ENCODE data around the gene ZNFX1.

ZNFX1 gene

DNA sequence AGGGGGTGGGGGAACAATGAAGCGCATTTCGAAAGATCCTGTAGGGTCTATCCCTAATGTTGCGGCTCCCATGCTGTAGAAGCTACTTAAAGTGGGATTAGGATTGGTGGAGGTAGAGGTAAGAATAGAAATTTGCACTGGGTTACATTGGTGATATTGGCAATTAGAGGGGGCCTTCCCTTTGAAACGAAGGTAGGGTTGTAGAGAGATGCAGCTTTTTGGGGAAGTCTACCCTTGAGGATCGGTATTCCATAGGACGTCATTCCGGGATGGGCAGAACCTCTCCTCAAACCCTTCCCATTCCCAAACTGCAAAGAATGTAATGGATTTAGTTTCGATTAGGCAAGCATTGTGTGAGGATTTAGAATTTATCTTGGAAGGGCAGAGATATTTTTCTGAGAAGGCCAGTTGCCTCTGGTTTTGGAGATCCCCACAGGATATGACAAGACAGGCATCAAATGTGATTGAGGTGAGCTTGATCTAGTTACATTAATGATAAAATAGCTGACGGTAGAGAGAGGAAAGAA is 5.4 kb upstream of the ZNFX1 start:
- Histone ChIP-seq H3K4me1 (ENCODE audit: control insufficient read depth in 1 of 2, insufficient read depth in 2 of 2, low read length in 2 of 2) (peaks cover 15 to 28% of the 10 kb centered on the region in 2 donors), H3K27ac (ENCODE audit: low read length) (no peak overlapping the region), H3K4me3 (ENCODE audit: low read depth in 1 of 2, low read length in 2 of 2) (peak overlapping the region; percentile 24 to 97), H3K9me3 (ENCODE audit: control insufficient read depth in 1 of 2, low read length in 2 of 2) (peaks cover 27 to 44% of the 10 kb centered on the region in 2 donors), H3K27me3 (ENCODE audit: low read depth, low read length) (no peaks in the 10 kb centered on the region), H3K36me3 (ENCODE audit: control insufficient read depth in 1 of 2, insufficient read depth in 2 of 2, low read length in 2 of 2) (peaks cover 82 to 85% of the 10 kb centered on the region in 2 donors)

DNA sequence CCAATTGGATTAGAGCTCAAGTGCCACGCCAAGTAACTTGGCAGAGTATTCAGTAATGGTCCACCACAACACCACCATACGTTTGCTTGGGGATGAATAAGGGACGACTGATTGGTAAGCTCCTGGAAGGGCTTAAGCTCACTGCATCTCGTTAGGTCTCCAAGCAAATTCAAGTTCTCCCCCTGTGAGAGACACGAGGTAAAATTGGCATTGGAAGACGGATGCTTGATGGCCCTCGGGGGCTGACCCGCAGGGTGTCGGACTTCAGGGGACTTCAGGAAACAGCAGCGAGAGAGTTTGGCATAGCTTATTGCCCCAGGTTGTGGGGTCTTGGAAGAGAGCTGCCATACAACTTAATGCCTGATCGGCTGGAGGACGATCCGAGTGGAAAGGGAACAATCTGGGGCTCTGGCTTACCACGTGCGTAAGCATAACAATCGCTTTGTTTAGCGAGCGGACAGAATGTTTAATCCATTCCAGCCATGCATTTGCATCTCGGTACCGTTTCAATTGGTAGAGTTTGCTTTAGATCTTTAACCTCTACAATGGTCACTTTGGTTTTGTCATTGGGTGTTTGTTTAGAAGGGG is 4.8 kb upstream of the ZNFX1 start:
- peak overlapping the region; percentile 9 to 97 for H3K4me3 ChIP-seq (ENCODE audit: low read depth in 1 of 2, low read length in 2 of 2)
- H3K9me3 ChIP-seq (ENCODE audit: control insufficient read depth in 1 of 2, low read length in 2 of 2) = peaks cover 25 to 44% of the 10 kb centered on the region in 2 donors
- no peaks in the 10 kb centered on the region for H3K27me3 ChIP-seq (ENCODE audit: low read depth, low read length)
- H3K4me1 ChIP-seq (ENCODE audit: control insufficient read depth in 1 of 2, insufficient read depth in 2 of 2, low read length in 2 of 2) = peaks cover 15 to 28% of the 10 kb centered on the region in 2 donors
- H3K36me3 ChIP-seq (ENCODE audit: control insufficient read depth in 1 of 2, insufficient read depth in 2 of 2, low read length in 2 of 2) = peaks cover 76 to 79% of the 10 kb centered on the region in 2 donors
- H3K27ac ChIP-seq (ENCODE audit: low read length) = no peak overlapping the region

DNA sequence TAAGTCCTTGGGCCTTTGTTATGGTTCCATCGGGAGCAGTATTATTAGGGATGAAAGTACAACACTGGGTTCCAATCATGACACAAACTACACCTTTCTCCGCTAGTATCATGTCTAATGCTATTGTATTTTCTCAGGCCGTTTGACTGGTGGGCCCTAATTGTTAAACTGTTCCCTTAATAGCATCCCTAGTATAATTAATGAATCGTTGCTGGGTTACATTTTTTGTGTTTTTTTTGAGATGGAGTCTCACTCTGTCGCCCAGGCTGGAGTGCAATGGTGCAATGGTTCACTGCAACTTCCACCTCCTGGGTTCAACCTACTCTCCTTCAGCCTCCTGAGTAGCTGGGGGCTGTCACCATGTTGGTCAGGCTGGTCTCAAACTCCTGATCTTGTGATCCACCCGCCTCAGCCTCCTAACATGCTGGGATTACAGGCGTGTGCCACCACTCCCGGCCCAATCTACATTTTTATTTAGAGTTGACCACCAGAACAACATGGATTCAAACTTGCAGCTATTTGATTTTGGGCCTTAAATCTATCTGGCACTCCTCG is 4.1 kb upstream of the ZNFX1 start:
- Histone ChIP-seq H3K27me3 (ENCODE audit: low read depth, low read length) (no peaks in the 10 kb centered on the region), H3K4me1 (ENCODE audit: control insufficient read depth in 1 of 2, insufficient read depth in 2 of 2, low read length in 2 of 2) (peaks cover 15 to 28% of the 10 kb centered on the region in 2 donors), H3K36me3 (ENCODE audit: control insufficient read depth in 1 of 2, insufficient read depth in 2 of 2, low read length in 2 of 2) (peaks cover 69 to 72% of the 10 kb centered on the region in 2 donors), H3K9me3 (ENCODE audit: control insufficient read depth in 1 of 2, low read length in 2 of 2) (peaks cover 18 to 40% of the 10 kb centered on the region in 2 donors), H3K27ac (ENCODE audit: low read length) (no peak overlapping the region), H3K4me3 (ENCODE audit: low read depth in 1 of 2, low read length in 2 of 2) (peak overlapping the region; percentile 24 to 97)

DNA sequence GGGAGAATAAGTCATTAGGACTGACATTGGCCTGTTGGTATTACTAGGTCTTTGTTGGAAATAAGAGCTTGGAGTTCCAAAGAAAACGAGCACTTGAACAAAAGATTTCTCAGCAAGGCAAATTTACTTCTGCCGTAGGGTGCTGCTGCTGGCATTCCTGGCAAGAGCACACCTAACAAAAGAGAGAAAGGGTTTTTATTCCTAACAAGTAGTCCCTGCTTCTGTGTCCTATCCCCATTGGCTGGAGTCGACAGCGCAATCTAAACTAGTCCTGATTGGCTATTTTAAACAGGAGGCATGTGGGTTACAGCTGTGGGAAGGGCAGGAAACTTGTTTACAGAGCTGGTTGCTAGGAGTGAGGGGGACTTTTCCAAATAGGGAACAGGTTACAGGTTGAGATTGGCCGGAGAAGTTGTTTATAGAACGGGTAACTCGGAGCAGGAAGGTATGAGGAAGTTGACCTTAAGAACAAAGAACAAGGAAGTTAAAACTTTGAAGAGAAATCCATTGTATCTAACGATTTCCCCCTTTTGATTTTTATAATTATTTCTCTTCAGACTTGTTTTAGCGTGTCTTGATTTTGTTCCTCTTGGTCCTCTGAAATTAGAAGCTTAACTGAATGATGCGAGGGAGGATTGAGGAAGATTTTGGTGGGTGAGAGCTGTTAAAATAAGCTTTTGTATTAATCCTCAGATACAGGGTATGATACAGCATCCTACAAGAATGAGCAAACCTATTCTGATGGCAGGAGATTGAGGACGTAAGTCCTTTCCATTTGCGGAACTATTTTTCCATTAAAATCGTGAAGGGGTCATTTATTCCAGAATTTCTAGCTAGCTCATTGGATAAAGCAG is 3.4 kb upstream of the ZNFX1 start:
- peaks cover 62 to 65% of the 10 kb centered on the region in 2 donors for H3K36me3 ChIP-seq (ENCODE audit: control insufficient read depth in 1 of 2, insufficient read depth in 2 of 2, low read length in 2 of 2)

DNA sequence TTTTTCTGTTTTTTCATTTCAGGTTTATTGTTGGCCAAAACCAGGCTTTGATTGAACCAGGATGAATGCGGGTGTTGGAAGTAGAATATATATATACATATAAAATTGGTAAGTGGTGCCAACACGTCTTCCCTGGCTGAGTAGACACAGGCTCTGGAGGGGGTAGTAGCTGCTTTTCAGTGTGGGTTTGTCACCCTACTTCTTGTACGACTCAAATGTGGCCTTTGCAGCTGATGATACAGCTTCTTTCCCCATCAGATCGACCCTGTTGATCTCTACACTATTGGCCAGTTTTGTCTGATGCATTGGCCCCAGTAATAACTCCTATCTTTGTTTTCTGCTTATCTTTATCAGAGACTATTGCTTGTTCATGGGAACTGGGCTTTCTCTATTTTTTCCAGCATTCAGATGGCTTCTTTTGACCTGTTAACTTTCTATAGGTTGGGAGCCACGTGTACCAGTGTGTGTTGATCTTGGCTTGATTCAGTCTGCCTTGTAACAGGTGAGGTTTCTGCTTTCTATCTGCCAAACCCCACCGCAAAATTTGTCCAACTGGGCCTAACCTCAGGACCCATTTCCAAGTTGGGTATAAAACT is 2.7 kb upstream of the ZNFX1 start:
- Histone ChIP-seq H3K9me3 (ENCODE audit: control insufficient read depth in 1 of 2, low read length in 2 of 2) (peaks cover 4 to 28% of the 10 kb centered on the region in 2 donors), H3K27me3 (ENCODE audit: low read depth, low read length) (no peaks in the 10 kb centered on the region), H3K27ac (ENCODE audit: low read length) (no peak overlapping the region), H3K4me1 (ENCODE audit: control insufficient read depth in 1 of 2, insufficient read depth in 2 of 2, low read length in 2 of 2) (peaks cover 26 to 40% of the 10 kb centered on the region in 2 donors), H3K4me3 (ENCODE audit: low read depth in 1 of 2, low read length in 2 of 2) (peak overlapping the region; percentile 97 to 99), H3K36me3 (ENCODE audit: control insufficient read depth in 1 of 2, insufficient read depth in 2 of 2, low read length in 2 of 2) (peaks cover 55 to 58% of the 10 kb centered on the region in 2 donors)

More for the DNA sequence above, 3.4 kb upstream of the ZNFX1 start:
- Histone ChIP-seq H3K27ac (ENCODE audit: low read length) (no peak overlapping the region), H3K9me3 (ENCODE audit: control insufficient read depth in 1 of 2, low read length in 2 of 2) (peaks cover 11 to 33% of the 10 kb centered on the region in 2 donors), H3K4me1 (ENCODE audit: control insufficient read depth in 1 of 2, insufficient read depth in 2 of 2, low read length in 2 of 2) (peaks cover 18 to 34% of the 10 kb centered on the region in 2 donors), H3K27me3 (ENCODE audit: low read depth, low read length) (no peaks in the 10 kb centered on the region), H3K4me3 (ENCODE audit: low read depth in 1 of 2, low read length in 2 of 2) (peak overlapping the region; percentile 97 to 99)

DNA sequence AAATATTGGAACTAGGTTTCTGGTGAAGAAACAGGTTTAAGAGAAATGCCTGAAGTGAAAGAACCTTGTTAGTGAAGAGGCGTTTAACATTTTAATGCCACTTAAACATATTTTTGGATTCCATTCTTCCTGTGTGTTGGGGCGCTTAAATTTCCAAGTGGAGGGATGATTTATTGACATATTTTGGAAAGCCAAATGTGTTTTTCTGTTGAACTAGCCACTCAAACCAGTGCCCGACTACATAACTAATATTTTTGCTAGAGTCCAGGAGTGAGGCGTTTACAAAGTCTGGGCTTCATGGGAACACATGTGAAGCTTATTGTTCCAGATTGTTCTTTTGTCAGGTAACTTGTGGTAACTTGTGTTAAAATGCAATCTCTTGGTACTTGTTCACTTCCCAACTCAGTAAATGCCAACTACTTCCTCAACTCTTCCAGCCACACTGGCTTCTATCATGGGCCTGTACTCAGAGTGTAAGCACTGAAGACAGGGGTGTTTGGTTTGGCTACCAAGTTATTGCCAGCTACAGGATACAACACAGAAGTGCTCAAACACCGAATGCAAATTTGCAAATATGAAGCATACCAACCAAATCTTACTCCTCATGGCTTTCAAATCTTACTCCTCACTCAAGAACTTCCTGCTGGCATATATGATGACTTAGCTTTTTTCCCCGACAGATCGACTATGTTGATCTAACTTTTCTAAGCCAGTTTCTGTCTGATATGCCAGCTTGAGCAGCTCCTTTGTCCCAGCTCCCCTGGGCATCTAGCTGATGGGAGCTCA is 2.0 kb upstream of the ZNFX1 start:
- Histone ChIP-seq H3K36me3 (ENCODE audit: control insufficient read depth in 1 of 2, insufficient read depth in 2 of 2, low read length in 2 of 2) (peaks cover 48 to 51% of the 10 kb centered on the region in 2 donors), H3K4me3 (ENCODE audit: low read depth in 1 of 2, low read length in 2 of 2) (peak overlapping the region; percentile 97 to 99), H3K9me3 (ENCODE audit: control insufficient read depth in 1 of 2, low read length in 2 of 2) (peaks cover 0 to 21% of the 10 kb centered on the region in 2 donors), H3K27me3 (ENCODE audit: low read depth, low read length) (no peaks in the 10 kb centered on the region), H3K4me1 (ENCODE audit: control insufficient read depth in 1 of 2, insufficient read depth in 2 of 2, low read length in 2 of 2) (peaks cover 28 to 46% of the 10 kb centered on the region in 2 donors), H3K27ac (ENCODE audit: low read length) (peak overlapping the region; percentile 3)

DNA sequence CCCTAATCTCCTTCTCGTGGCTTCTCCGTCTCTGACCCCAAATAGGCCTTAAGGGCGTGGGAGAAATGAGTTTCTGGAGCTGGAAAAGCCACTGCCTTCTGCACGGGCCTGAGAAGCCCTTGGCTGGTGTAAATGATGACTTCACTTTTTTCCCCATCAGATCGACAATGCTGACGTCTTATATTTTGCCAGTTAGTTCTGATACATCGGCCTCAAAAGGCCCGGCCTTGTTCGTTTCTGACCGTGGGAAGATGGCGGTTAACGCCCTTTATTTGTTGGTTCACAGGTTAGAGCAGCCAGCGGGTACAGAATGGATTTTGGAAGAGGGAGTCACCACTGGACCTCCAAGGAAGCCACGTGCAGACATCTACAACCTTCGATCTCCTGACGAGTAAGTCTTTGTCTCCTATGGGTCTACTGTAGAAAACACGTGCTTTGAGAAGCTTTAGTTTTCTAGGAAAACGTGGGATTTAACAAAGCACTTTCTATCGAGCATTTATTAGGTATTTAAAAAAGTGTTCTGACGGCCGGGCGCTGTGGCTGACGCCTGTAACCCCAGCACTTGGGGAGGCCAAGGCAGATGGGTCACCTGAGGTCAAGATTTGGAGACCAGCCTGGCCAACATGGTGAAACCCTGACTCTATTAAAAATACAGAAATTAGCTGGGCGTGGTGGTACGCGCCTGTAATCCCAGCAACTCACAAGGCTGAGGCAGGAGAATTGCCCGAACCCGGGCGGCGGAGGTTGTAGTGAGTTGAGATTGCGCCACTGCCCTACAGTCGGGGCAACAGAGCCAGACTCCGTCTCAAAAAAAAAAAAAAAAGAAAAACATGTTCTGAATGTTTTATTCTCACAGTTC is 1.2 kb upstream of the ZNFX1 start:
- Histone ChIP-seq H3K4me1 (ENCODE audit: control insufficient read depth in 1 of 2, insufficient read depth in 2 of 2, low read length in 2 of 2) (peaks cover 28 to 46% of the 10 kb centered on the region in 2 donors), H3K36me3 (ENCODE audit: control insufficient read depth in 1 of 2, insufficient read depth in 2 of 2, low read length in 2 of 2) (peaks cover 43 to 45% of the 10 kb centered on the region in 2 donors), H3K27ac (ENCODE audit: low read length) (peak overlapping the region; percentile 98)

DNA sequence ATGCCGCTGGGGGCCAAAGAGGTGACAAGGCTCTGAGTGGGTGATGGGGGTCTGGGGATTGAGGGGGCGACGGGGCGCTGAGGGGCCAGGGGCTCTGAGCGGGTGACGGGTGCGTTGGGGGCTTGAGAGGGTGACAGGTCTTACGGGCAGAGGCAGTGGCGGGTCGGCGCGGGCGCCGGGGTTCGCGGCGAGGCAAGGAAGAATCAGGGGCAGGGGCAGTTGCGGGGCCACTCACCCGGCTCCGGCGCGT is 146 bp downstream of the ZNFX1 start:
- peaks cover 28 to 40% of the 10 kb centered on the region in 2 donors for H3K4me1 ChIP-seq (ENCODE audit: control insufficient read depth in 1 of 2, insufficient read depth in 2 of 2, low read length in 2 of 2)
- H3K36me3 ChIP-seq (ENCODE audit: control insufficient read depth in 1 of 2, insufficient read depth in 2 of 2, low read length in 2 of 2) = peaks cover 37 to 40% of the 10 kb centered on the region in 2 donors
- H3K27ac ChIP-seq (ENCODE audit: low read length) = peak overlapping the region; percentile 88
- H3K27me3 ChIP-seq (ENCODE audit: low read depth, low read length) = no peaks in the 10 kb centered on the region
- H3K4me3 ChIP-seq (ENCODE audit: low read depth in 1 of 2, low read length in 2 of 2) = peak overlapping the region; percentile 80 to 97
- H3K9me3 ChIP-seq (ENCODE audit: control insufficient read depth in 1 of 2, low read length in 2 of 2) = peaks cover 0 to 21% of the 10 kb centered on the region in 2 donors

More for the DNA sequence above, 1.2 kb upstream of the ZNFX1 start:
- peak overlapping the region; percentile 97 to 99 for H3K4me3 ChIP-seq (ENCODE audit: low read depth in 1 of 2, low read length in 2 of 2)
- H3K27me3 ChIP-seq (ENCODE audit: low read depth, low read length) = no peaks in the 10 kb centered on the region
- H3K9me3 ChIP-seq (ENCODE audit: control insufficient read depth in 1 of 2, low read length in 2 of 2) = peaks cover 0 to 21% of the 10 kb centered on the region in 2 donors

DNA sequence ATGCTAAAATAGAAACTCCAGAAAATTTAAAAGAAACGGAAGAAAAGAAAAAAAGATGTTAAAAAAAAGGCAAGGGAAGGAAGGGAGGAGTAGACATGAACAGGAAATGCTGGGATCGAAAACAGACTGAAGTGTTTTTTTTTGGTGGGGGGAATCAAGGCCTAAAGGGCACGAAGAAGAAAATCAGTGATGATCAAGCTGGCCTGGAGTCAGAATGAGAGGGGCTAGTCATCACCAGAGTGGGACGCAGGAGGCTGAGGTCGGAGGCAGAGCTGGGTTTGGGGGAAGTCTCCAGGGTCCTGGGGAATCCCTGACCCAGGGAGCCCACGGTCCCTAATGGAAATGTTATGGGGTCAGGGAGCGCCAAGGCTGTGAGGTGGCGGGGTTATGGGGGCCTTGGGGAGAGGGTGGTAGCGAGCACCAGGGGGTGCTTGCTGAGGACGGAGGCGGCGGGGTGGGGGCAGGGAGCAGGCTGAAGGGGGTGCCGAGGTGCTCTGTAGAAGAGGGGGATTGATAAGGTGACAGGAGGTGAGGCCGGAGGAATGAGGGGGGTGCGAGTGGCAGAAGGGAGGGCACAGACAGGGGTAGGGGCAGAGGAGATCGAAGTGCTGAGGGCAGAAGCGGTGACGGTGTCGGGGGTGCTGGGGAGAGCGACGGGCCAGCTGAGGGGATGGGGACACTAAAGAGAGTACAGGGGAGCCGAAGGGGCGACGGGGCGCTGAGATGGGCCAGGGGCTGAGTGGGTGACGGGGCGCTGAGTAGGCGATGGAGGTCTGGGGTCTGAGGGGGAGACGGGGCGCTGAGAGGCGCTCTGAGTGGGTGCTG is 684 bp downstream of the ZNFX1 start:
- peak overlapping the region; percentile 88 for H3K27ac ChIP-seq (ENCODE audit: low read length)
- H3K9me3 ChIP-seq (ENCODE audit: control insufficient read depth in 1 of 2, low read length in 2 of 2) = peaks cover 0 to 21% of the 10 kb centered on the region in 2 donors
- H3K4me3 ChIP-seq (ENCODE audit: low read depth in 1 of 2, low read length in 2 of 2) = peak overlapping the region; percentile 80 to 97
- no peaks in the 10 kb centered on the region for H3K27me3 ChIP-seq (ENCODE audit: low read depth, low read length)
- peaks cover 28 to 39% of the 10 kb centered on the region in 2 donors for H3K4me1 ChIP-seq (ENCODE audit: control insufficient read depth in 1 of 2, insufficient read depth in 2 of 2, low read length in 2 of 2)
- H3K36me3 ChIP-seq (ENCODE audit: control insufficient read depth in 1 of 2, insufficient read depth in 2 of 2, low read length in 2 of 2) = peaks cover 35 to 37% of the 10 kb centered on the region in 2 donors
